Neuronal stem cell (in vitro differentiated cells): ENCODE measurements around the gene MET.

Experiments
- DNase-seq: peaks from one replicate; pipeline ENCODE4 v3.0.0-alpha.2; 2013; ENCODE audit warnings: low spot score
- H2AFZ ChIP-seq: one replicate; pipeline ENCODE4 v1.6.1; 2013; ENCODE audit warnings: mild to moderate bottlenecking, low read length, inconsistent platforms
- H2AK5ac ChIP-seq: 2 replicates; pipeline ENCODE4 v1.6.1; 2013; ENCODE audit warnings: low read depth, mild to moderate bottlenecking, inconsistent platforms, low read length, moderate library complexity, mixed read lengths
- H2BK120ac ChIP-seq: 2 replicates; pipeline ENCODE4 v1.6.1; 2013; ENCODE audit warnings: low read depth, mild to moderate bottlenecking, inconsistent platforms, low read length, moderate library complexity, mixed read lengths
- H2BK12ac ChIP-seq: one replicate; pipeline ENCODE4 v1.6.1; 2013; ENCODE audit warnings: low read length, inconsistent platforms
- H2BK15ac ChIP-seq: 2 replicates; pipeline ENCODE4 v1.6.1; 2013; ENCODE audit warnings: mild to moderate bottlenecking, low read length, inconsistent platforms, mixed read lengths
- H2BK5ac ChIP-seq: one replicate; pipeline ENCODE4 v1.6.1; 2013; ENCODE audit warnings: inconsistent platforms, mild to moderate bottlenecking, low read length, moderate library complexity
- H3K14ac ChIP-seq: one replicate; pipeline ENCODE4 v1.6.1; 2013; ENCODE audit warnings: low read length, inconsistent platforms
- H3K18ac ChIP-seq: 2 replicates; pipeline ENCODE4 v1.6.1; 2013; ENCODE audit warnings: low read length, inconsistent platforms
- H3K23ac ChIP-seq: 2 replicates; pipeline ENCODE4 v1.6.1; 2013; ENCODE audit warnings: low read depth, mild to moderate bottlenecking, mixed read lengths, low read length, inconsistent platforms; ENCODE audit not compliant: poor library complexity
- H3K27ac ChIP-seq: replicated peaks from 3 replicates; pipeline ENCODE4 v1.5.1; 2013; ENCODE audit warnings: low read length, inconsistent platforms
- H3K27me3 ChIP-seq, 3 experiments: 2 replicates each; pipeline ENCODE4 v1.6.1; 2013; ENCODE audit warnings: low read length in 3 of 3, mild to moderate bottlenecking in 2 of 3, inconsistent platforms in 1 of 3, low read depth in 1 of 3, mixed read lengths in 1 of 3, moderate library complexity in 1 of 3; ENCODE audit not compliant: control insufficient read depth in 3 of 3, insufficient read depth in 3 of 3
- H3K36me3 ChIP-seq, 2 donors: replicated peaks in 1 of 2; 2 replicates each; pipeline ENCODE4 v1.6.1; 2013; ENCODE audit warnings: low read length in 2 of 2; ENCODE audit not compliant: control insufficient read depth in 2 of 2, insufficient read depth in 2 of 2
- H3K4ac ChIP-seq: 2 replicates; pipeline ENCODE4 v1.6.1; 2013; ENCODE audit warnings: inconsistent platforms, mild to moderate bottlenecking, low read length, moderate library complexity
- H3K4me1 ChIP-seq, 2 donors: 1 replicate in 1 of 2; 2 replicates in 1 of 2; pipeline ENCODE4 v1.6.1; 2013; ENCODE audit warnings: low read length in 2 of 2, low read depth in 1 of 2; ENCODE audit not compliant: control insufficient read depth in 2 of 2, insufficient read depth in 1 of 2
- H3K4me2 ChIP-seq: one replicate; pipeline ENCODE4 v1.6.1; 2013; ENCODE audit warnings: mild to moderate bottlenecking, low read length, inconsistent platforms; ENCODE audit not compliant: insufficient read depth, poor library complexity, severe bottlenecking
- H3K4me3 ChIP-seq, 2 donors: 2 replicates each; pipeline ENCODE4 v1.5.1; 2013; ENCODE audit warnings: low read length in 2 of 2, mild to moderate bottlenecking in 2 of 2, inconsistent platforms in 1 of 2, moderate library complexity in 1 of 2
- H3K79me1 ChIP-seq: one replicate; pipeline ENCODE4 v1.6.1; 2013; ENCODE audit warnings: low read depth, mild to moderate bottlenecking, inconsistent platforms, low read length, moderate library complexity
- H3K9ac ChIP-seq: one replicate; pipeline ENCODE4 v1.6.1; 2013; ENCODE audit warnings: mild to moderate bottlenecking, low read depth, low read length, inconsistent platforms; ENCODE audit not compliant: poor library complexity
- H3K9me3 ChIP-seq, 2 donors: replicated peaks in 1 of 2; 2 replicates each; pipeline versions ENCODE3 to v1.6.1; 2013; ENCODE audit warnings: low read length in 2 of 2, mild to moderate bottlenecking in 2 of 2, inconsistent platforms in 1 of 2, low read depth in 1 of 2, mixed read lengths in 1 of 2, moderate library complexity in 1 of 2; ENCODE audit not compliant: control insufficient read depth in 2 of 2, insufficient read depth in 1 of 2
- H4K8ac ChIP-seq: one replicate; pipeline ENCODE4 v1.6.1; 2013; ENCODE audit warnings: low read depth, mild to moderate bottlenecking, inconsistent platforms, low read length, moderate library complexity
- H4K91ac ChIP-seq: one replicate; pipeline ENCODE4 v1.6.1; 2013; ENCODE audit warnings: low read length, low read depth, mild to moderate bottlenecking, inconsistent platforms; ENCODE audit not compliant: poor library complexity
- WGBS, 2 donors: extraction: QIAGEN DNeasy Blood & Tissue Kit; methylation state at CpG; one replicate each; pipeline ENCODE4 v1.1.7; 2013; ENCODE audit warnings: missing lambda C conversion rate in 2 of 2, mixed read lengths in 1 of 2; ENCODE audit not compliant: insufficient read length in 2 of 2, insufficient replicate concordance in 1 of 2; ENCODE audit errors: extremely low coverage in 2 of 2; 5-methylcytosine and 5-hydroxymethylcytosine counted together

Gene MET

DNA sequence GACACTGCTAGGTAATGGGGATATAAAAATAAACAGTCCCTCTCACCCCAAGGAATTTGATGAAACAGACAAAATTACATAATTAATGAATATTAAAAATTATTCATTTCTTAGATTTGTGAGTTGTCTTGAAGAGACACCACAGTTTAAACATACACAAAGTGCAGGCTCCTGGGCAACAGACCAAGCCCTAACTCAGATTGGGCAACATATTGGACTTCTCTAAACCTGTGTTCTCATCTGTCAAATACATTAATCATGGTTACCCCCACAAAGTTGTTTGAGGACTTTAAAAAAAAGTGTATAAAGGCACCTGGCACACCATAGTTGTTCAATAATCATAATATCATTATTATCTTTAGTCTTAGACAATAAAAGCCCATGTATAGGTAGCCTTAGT is 127.9 kb downstream of the MET start:
- no peak overlapping the region for H2BK120ac ChIP-seq
- no peaks in the 10 kb centered on the region for H3K79me1 ChIP-seq
- no peak overlapping the region for H3K4me2 ChIP-seq
- peaks cover 0 to 3% of the 10 kb centered on the region in 2 donors for H3K4me1 ChIP-seq
- no peak overlapping the region for H3K14ac ChIP-seq
- no peak overlapping the region for H3K4me3 ChIP-seq
- H3K9ac ChIP-seq: no peak overlapping the region
- no peak overlapping the region for H3K4ac ChIP-seq
- H3K18ac ChIP-seq: no peak overlapping the region
- H4K91ac ChIP-seq: no peak overlapping the region
- no peaks in the 10 kb centered on the region for H3K27me3 ChIP-seq
- no peak overlapping the region for H2BK15ac ChIP-seq
- no peak overlapping the region for H2BK5ac ChIP-seq
- no peak overlapping the region for H2AK5ac ChIP-seq
- no peak overlapping the region for H3K23ac ChIP-seq
- H2BK12ac ChIP-seq: no peak overlapping the region
- no peaks in the 10 kb centered on the region for H3K9me3 ChIP-seq
- H3K36me3 ChIP-seq: no peaks in the 10 kb centered on the region
- H2AFZ ChIP-seq: no peak overlapping the region
- no peak overlapping the region for H4K8ac ChIP-seq
- no peak for DNase-seq
- H3K27ac ChIP-seq: no peak overlapping the region

DNA sequence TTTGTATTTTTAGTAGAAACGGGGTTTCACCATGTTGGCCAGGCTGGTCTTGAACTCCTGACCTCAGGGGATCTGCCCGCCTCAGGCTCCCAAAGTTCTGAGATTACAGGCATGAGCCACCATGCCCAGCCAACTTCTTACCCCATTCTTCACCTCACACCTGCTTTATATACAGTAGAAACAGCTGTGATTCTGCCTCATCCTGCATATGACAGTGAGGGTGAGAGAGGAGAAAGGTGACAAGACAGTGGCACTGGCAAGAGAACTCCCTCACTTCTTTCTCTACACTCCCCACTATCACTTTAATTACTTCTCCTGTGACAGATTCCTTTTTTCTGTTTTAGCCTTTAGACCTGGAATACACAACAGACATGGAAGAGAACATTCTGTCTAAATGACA is 128.6 kb downstream of the MET start:
- no peak overlapping the region for H3K18ac ChIP-seq
- H3K36me3 ChIP-seq: no peaks in the 10 kb centered on the region
- H3K4me1 ChIP-seq: peaks cover 0 to 3% of the 10 kb centered on the region in 2 donors
- no peak overlapping the region for H3K27ac ChIP-seq
- no peak overlapping the region for H3K23ac ChIP-seq
- DNase-seq: no peak
- peak overlapping the region; percentile 41 for H2BK12ac ChIP-seq
- H3K9ac ChIP-seq: no peak overlapping the region
- H3K4me2 ChIP-seq: no peak overlapping the region
- H3K4me3 ChIP-seq: no peak overlapping the region
- H4K8ac ChIP-seq: no peak overlapping the region
- H3K4ac ChIP-seq: no peak overlapping the region
- no peak overlapping the region for H2BK120ac ChIP-seq
- no peak overlapping the region for H4K91ac ChIP-seq
- no peak overlapping the region for H2AK5ac ChIP-seq
- no CpG with 5 or more reads among the region's 2 CpGs for WGBS, 2 donors
- H3K79me1 ChIP-seq: no peaks in the 10 kb centered on the region
- H2AFZ ChIP-seq: no peak overlapping the region
- H3K27me3 ChIP-seq: no peaks in the 10 kb centered on the region
- no peak overlapping the region for H2BK15ac ChIP-seq
- H3K14ac ChIP-seq: no peak overlapping the region
- H3K9me3 ChIP-seq: no peaks in the 10 kb centered on the region
- no peak overlapping the region for H2BK5ac ChIP-seq

DNA sequence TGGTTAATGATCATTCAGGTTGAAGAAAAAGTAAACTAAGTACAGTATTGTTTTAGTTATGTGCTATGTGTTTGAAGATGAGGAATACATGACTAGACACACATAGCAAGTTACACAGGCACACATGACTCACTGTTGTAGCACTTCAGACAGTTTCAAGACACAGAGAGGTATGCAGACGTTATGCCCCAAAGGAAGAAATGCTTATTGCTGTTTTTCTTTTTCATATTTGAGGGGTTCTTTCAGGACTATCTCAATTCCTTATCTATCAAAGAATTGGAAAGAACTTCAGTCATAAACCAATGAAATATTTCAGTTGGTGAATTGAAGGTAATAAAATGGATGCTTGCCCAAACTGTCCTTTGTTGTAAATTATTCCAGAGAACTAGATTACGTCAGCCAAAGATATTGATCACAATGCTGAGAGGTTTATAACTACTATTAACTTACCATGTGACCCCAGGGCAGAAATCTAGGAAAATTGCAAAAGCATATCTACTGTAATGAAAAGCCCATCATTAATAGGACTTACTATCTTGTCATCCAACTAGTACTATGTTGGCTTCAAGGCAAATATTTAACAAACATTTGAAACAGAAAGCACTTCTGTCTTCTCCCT is 129.2 kb downstream of the MET start:
- Histone ChIP-seq H3K18ac (no peak overlapping the region), H2AFZ (no peak overlapping the region)
- WGBS, 2 donors: no CpG with 5 or more reads among the region's 2 CpGs

DNA sequence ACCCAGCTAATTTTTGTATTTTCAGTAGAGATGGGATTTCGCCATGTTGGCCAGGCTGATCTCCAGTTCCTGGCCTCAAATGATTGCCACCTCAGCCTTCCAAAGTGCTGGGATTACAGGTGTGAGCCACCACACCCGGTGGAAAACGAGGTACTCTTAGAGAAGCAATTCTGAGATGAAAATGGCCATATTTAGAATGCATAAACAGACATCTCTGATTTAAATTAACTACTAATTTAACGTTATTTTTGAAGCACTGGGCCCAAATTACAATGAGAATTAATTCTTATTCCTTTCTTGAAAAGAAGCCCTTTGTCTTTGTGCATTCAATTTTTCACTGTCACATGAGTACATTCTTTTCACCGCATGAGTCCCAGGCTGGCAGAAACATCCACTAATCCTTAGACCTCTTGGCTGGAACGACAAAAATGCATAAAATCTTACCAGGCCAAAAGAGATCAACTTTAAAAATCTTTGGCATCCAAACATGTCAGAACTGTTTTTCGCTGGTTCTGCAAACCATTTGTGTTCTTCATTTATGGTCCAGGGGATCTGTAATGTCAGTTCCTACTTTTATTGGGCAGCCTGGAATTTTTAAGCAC is 130.2 kb downstream of the MET start:
- Histone ChIP-seq H2BK5ac (no peak overlapping the region), H3K27me3 (no peaks in the 10 kb centered on the region), H2AK5ac (no peak overlapping the region), H2AFZ (peak overlapping the region; percentile 31), H3K79me1 (no peaks in the 10 kb centered on the region), H3K18ac (no peak overlapping the region), H3K36me3 (no peaks in the 10 kb centered on the region), H3K4ac (no peak overlapping the region), H2BK120ac (no peak overlapping the region), H3K4me1 (peaks cover 0 to 4% of the 10 kb centered on the region in 2 donors), H3K9me3 (no peaks in the 10 kb centered on the region), H4K8ac (no peak overlapping the region), H3K23ac (no peak overlapping the region), H4K91ac (no peak overlapping the region), H3K4me2 (no peak overlapping the region), H3K27ac (peak overlapping the region; percentile 16), H3K9ac (no peak overlapping the region), H2BK15ac (no peak overlapping the region), H3K14ac (no peak overlapping the region), H3K4me3 (no peak overlapping the region), H2BK12ac (no peak overlapping the region)
- no CpG with 5 or more reads among the region's 7 CpGs for WGBS, 2 donors
- DNase-seq: peak; percentile 20

More for the DNA sequence above, 129.2 kb downstream of the MET start:
- Histone ChIP-seq H3K9me3 (no peaks in the 10 kb centered on the region), H3K27me3 (no peaks in the 10 kb centered on the region), H4K8ac (no peak overlapping the region), H3K79me1 (no peaks in the 10 kb centered on the region), H3K4me1 (peaks cover 0 to 4% of the 10 kb centered on the region in 2 donors), H2BK12ac (no peak overlapping the region), H3K4ac (no peak overlapping the region), H3K23ac (no peak overlapping the region), H3K14ac (no peak overlapping the region), H3K36me3 (no peaks in the 10 kb centered on the region), H3K4me3 (no peak overlapping the region), H2AK5ac (no peak overlapping the region), H2BK120ac (no peak overlapping the region), H2BK5ac (no peak overlapping the region), H2BK15ac (no peak overlapping the region), H4K91ac (no peak overlapping the region), H3K9ac (no peak overlapping the region), H3K27ac (no peak overlapping the region), H3K4me2 (no peak overlapping the region)
- DNase-seq: no peak
